Activated CD8-positive, alpha-beta memory T cell treated with anti-CD3 and anti-CD28 coated beads for 36 hours (primary cell): ENCODE results near the gene B4GALNT1. TPM values are rescaled to one million over a fixed set of nuclear protein-coding genes. Genes with fewer than 3 reads are reported as not detected.

Experiments used
- CTCF ChIA-PET: fragments of 350-600 bp; sonication (Branson Sonifier 250); formaldehyde crosslinking; loops from one replicate; lab custom pipeline; 2021; ENCODE audit warnings: antibody characterized with exemption; lab: Charles Lee
- POLR2A ChIA-PET: fragments of 350-600 bp; sonication (Branson Sonifier 250); formaldehyde crosslinking; loops from one replicate; lab custom pipeline; 2021; ENCODE audit warnings: antibody characterized with exemption; lab: Charles Lee
- total RNA-seq, 2 experiments: library from RNA; stranded (reverse); gene quantifications; one replicate each; pipeline ENCODE4 v1.2.3, GENCODE V29; 2021

The B4GALNT1 gene
- total RNA-seq, 2 experiments from 2014 or later, result 3.2 TPM

GRCh38 chr12:57583008-57583831, 49.8 kb downstream of the B4GALNT1 start:
- POLR2A ChIA-PET, result no interaction called here
- CTCF ChIA-PET, result interaction anchor here (0.6 to 7.7 kb wide), 33 partner anchors 8 to 158 kb away, joined by 3 to 67 read pairs (median 5); partner anchors contain the start of genes ARHGEF25, B4GALNT1, DTX3 and OS9

DNA sequence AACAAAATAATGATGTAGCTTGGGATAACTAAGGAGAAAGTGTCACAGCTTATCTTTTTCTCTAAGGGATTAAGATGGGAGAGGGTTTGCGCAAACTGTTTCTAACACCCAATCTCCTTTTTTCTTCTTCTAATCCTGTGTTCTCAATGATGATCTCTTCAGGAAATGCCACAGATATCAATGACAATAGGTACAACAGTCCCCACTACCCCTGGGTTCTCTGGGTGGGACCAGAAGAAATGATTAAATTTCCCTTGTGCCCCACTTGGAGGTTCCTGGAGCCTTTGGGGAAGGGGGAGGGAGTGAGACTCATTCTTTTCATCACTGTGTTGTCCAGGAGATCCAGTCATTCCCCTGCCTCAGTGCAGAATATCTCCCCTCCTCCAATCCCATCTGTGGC, 50.6 kb downstream of the B4GALNT1 start:
- ChIA-PET CTCF (interaction anchor here (0.6 to 7.7 kb wide), 12 partner anchors 10 to 60 kb away, joined by 3 to 67 read pairs (median 8); partner anchors contain the start of genes B4GALNT1 and PIP4K2C), POLR2A (no interaction called here)

GRCh38 chr12:57581802-57582201, 51.2 kb downstream of the B4GALNT1 start:
- ChIA-PET CTCF (interaction anchor here (0.6 to 7.7 kb wide), 6 partner anchors 10 to 51 kb away, joined by 3 to 67 read pairs (median 6); partner anchors contain the start of gene B4GALNT1), POLR2A (no interaction called here)

GRCh38 chr12:57580466-57580795, 52.6 kb downstream of the B4GALNT1 start:
- ChIA-PET CTCF (interaction anchor here (1.3 to 7.7 kb wide), 2 partner anchors 41 to 53 kb away, joined by 4 to 67 read pairs; partner anchors contain the start of gene B4GALNT1), POLR2A (no interaction called here)

DNA sequence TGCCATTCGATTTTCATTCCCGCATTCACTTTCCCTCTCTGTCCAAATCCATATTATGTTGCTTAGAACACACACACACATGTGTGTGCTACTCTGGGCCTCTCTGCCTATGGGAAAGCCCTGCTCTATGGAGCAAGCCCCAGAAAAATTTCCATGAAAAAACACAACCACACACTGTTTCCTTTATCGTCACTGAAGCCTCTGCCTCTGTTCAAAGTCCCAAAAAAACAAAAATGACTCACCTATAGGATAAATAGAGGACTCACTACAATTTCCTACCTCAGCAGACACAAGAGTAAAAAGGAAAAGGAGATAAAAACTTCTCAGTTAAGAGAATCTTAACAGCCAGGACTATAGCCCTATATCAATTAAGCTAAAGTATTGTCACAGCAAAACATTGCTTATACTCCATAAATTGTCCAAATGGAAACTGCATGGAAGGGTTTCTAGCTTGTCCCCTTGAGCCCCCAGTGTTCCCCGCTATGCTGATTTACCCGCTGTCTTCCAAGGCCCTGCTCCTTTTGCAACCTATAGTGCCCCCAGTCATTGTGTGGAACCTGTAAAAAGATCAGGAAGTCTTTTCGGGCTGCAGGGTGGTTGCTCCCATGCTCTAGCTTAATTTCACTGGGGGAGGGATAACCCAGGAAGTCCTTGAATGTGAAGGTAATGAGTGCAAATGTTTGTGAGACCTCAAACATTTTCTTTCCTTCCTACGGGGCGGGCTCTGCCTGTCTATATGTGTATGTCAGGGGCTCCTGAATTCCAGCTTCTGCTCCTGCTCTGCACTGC, 53.1 kb downstream of the B4GALNT1 start:
- POLR2A ChIA-PET, result no interaction called here

GRCh38 chr12:57579011-57579410, 54.0 kb downstream of the B4GALNT1 start:
- ChIA-PET POLR2A (no interaction called here), CTCF (interaction anchor here (7.7 kb wide), 1 partner anchor 42 kb away, joined by 67 read pairs; no protein-coding TSS in a partner anchor)

More for the DNA sequence above, 53.1 kb downstream of the B4GALNT1 start:
- CTCF ChIA-PET, result interaction anchor here (7.7 kb wide), 1 partner anchor 41 kb away, joined by 67 read pairs; no protein-coding TSS in a partner anchor

DNA sequence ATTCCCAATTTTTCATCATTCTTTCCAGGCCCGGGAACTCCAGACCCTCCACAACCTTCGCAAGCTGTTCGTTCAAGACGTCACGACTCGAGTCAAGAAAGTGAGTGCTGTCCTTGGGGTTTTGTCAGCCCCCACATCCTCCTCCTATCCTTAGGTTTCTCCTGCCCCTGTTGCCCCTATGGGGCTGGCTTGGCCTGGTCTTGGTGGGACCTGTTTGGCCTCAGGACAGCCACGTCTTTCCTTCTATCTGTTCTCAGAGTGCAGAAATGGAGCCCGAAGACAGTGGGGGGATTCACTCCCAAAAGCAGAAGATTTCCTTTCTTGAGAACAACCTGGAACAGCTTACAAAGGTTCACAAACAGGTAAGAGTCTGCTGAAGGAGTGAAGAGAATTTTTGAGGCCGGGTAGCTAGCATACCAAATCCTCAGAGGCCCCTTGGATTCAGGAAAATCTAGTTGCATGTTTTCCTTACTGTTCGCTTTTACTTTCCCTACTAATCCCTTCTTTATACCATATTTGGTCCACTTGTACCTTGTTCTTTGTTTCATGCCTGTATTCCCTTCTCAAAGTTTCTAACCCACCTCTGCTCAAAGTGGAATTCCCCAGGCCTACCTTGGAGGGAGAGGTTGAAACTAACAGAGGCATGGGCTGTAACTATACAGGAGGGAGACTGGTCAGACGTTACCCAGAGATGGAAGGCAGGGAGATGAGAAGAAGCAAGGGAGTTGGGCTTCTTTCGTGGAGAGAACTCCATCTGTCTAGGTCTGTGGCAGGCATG, 54.8 kb downstream of the B4GALNT1 start:
- POLR2A ChIA-PET, result no interaction called here
- CTCF ChIA-PET, result interaction anchor here (7.7 kb wide), 1 partner anchor 43 kb away, joined by 67 read pairs; no protein-coding TSS in a partner anchor

DNA sequence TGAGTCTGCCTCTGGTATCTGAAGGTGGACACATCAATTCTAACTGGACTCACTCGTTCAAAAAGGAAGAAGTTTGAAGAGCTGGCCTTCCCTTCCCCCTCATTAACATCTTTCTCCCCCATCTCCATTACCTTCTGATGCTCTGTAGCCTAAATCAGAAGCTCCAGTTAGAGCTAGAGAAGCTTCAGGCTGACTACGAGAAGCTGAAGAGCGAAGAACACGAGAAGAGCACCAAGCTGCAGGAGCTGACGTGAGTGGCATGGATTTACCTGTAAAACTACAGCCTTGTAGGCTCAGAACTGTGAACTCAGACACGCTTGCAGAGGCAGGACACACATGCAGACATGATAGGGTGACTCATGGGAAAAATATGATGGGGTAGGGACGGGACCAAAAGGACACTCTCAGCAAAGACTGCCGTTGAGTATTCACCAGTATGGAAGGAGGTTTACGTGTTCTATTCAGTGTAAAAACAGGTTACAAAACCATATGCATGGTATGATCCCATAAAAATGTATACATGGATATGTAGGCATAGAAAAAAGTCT, 56.3 kb downstream of the B4GALNT1 start:
- ChIA-PET CTCF (no interaction called here), POLR2A (no interaction called here)

Other genes with a start within 250 kb of the B4GALNT1 start
- gene R3HDM2, start 202.2 kb downstream of the B4GALNT1 start, total RNA-seq, result 10 to 100 TPM; 28.0 to 29.7 TPM
- gene INHBC, start 198.4 kb downstream of the B4GALNT1 start, total RNA-seq, result not detected
- gene INHBE, start 177.9 kb downstream of the B4GALNT1 start, total RNA-seq, result 1 to 10 TPM; 1.1 to 1.2 TPM
- gene GLI1, start 173.4 kb downstream of the B4GALNT1 start, total RNA-seq, result under 1 TPM; 0.46 to 0.50 TPM
- 100 to 1,000 TPM; 130 to 133 TPM for gene ARHGAP9, start 153.3 kb downstream of the B4GALNT1 start, total RNA-seq
- gene MARS1, start 145.1 kb downstream of the B4GALNT1 start, total RNA-seq, result 100 to 1,000 TPM; 438 to 455 TPM
- 1 to 10 TPM; 9.6 to 9.8 TPM for gene DDIT3, start 112.7 kb downstream of the B4GALNT1 start, total RNA-seq
- gene MBD6, start 110.4 kb downstream of the B4GALNT1 start, total RNA-seq, result 10 to 100 TPM; 53.3 to 53.4 TPM
- gene DCTN2, start 86.0 kb downstream of the B4GALNT1 start, total RNA-seq, result 10 to 100 TPM; 84.3 to 88.2 TPM
- gene KIF5A, start 83.2 kb downstream of the B4GALNT1 start, total RNA-seq, result 1 to 10 TPM; 1.7 to 2.0 TPM
- 10 to 100 TPM; 22.3 to 24.4 TPM for gene PIP4K2C, start 42.0 kb downstream of the B4GALNT1 start, total RNA-seq
- 10 to 100 TPM; 13.3 to 14.5 TPM for gene DTX3, start 28.4 kb downstream of the B4GALNT1 start, total RNA-seq
- 1 to 10 TPM; 1.6 to 2.3 TPM for gene ARHGEF25, start 21.8 kb downstream of the B4GALNT1 start, total RNA-seq
- gene OS9, start 60.9 kb upstream of the B4GALNT1 start, total RNA-seq, result 10 to 100 TPM; 77.3 to 83.5 TPM
- gene AGAP2, start 105.5 kb upstream of the B4GALNT1 start, total RNA-seq, result 10 to 100 TPM; 29.3 to 29.7 TPM
- gene TSPAN31, start 111.8 kb upstream of the B4GALNT1 start, total RNA-seq, result 10 to 100 TPM in 1 of 2 experiments, 1 to 10 TPM in 1; 8.6 to 10.6 TPM
- gene CDK4, start 119.1 kb upstream of the B4GALNT1 start, total RNA-seq, result 100 to 1,000 TPM; 297 to 307 TPM
- gene MARCHF9, start 121.9 kb upstream of the B4GALNT1 start, total RNA-seq, result 10 to 100 TPM; 27.0 to 27.6 TPM
- 10 to 100 TPM; 10.8 to 11.4 TPM for gene CYP27B1, start 133.9 kb upstream of the B4GALNT1 start, total RNA-seq
- gene METTL1, start 138.9 kb upstream of the B4GALNT1 start, total RNA-seq, result 10 to 100 TPM; 69.1 to 74.5 TPM
- gene EEF1AKMT3, start 139.4 kb upstream of the B4GALNT1 start, total RNA-seq, result 1 to 10 TPM; 4.2 to 5.0 TPM
- 10 to 100 TPM; 66.0 to 69.8 TPM for gene TSFM, start 149.6 kb upstream of the B4GALNT1 start, total RNA-seq
- under 1 TPM; 0.53 to 0.69 TPM for gene AVIL, start 185.5 kb upstream of the B4GALNT1 start, total RNA-seq
- 10 to 100 TPM; 66.1 to 68.7 TPM for gene CTDSP2, start 213.5 kb upstream of the B4GALNT1 start, total RNA-seq